Astrocyte of the cerebellum (primary cell): ENCODE results near the gene GRIN2B.

ENCODE experiments used
- DNase-seq: peaks from one replicate; pipeline ENCODE4 v3.0.0-alpha.2; 2011; ENCODE audit warnings: low read depth
- H3K4me3 ChIP-seq: 2 replicates; pipeline ENCODE4 v1.5.1; 2011; ENCODE audit warnings: mild to moderate bottlenecking, low read depth, low read length, moderate library complexity
- CTCF ChIP-seq: IDR thresholded peaks from 2 replicates; pipeline ENCODE4 v1.5.1; 2012; ENCODE audit warnings: low read length, low read depth, moderate library complexity, mild to moderate bottlenecking; ENCODE audit errors: missing control alignments
- in situ Hi-C: cut with HindIII; loops from 2 replicates; pipeline ENCODE4 v1.10.0; 2017; ENCODE audit warnings: low sequenced_read_pairs

The GRIN2B gene

GRCh38 chr12:13981296-13981962 is at the start of gene GRIN2B:
GRIN2B (minus strand) TSS chr12:13981602; CDS start chr12:13866208, 115,394 bp downstream.
- H3K4me3 ChIP-seq = peak within 1 kb of the TSS; percentile 29

GRCh38 chr12:14026537-14026936 is 45.1 kb upstream of the GRIN2B start:
- no peak for DNase-seq
- no peak overlapping the region for H3K4me3 ChIP-seq
- TF ChIP-seq CTCF = no peak
- in situ Hi-C loops = no loop called here

More at GRCh38 chr12:13981296-13981962, at the start of gene GRIN2B:
- TF ChIP-seq CTCF = no peak
- in situ Hi-C loops = no loop called here
- no peak for DNase-seq

GRCh38 chr12:14024591-14024990 is 43.2 kb upstream of the GRIN2B start:
- DNase-seq = no peak
- TF ChIP-seq CTCF = no peak
- H3K4me3 ChIP-seq = no peak overlapping the region
- in situ Hi-C loops = no loop called here

GRCh38 chr12:14018080-14018479 is 36.7 kb upstream of the GRIN2B start:
- no peak for DNase-seq
- H3K4me3 ChIP-seq = no peak overlapping the region

GRCh38 chr12:14010989-14011388 is 29.6 kb upstream of the GRIN2B start:
- no peak overlapping the region for H3K4me3 ChIP-seq
- in situ Hi-C loops = no loop called here
- no peak for DNase-seq
- TF ChIP-seq CTCF = no peak

More at GRCh38 chr12:14018080-14018479, 36.7 kb upstream of the GRIN2B start:
- TF ChIP-seq CTCF = no peak
- in situ Hi-C loops = no loop called here

- in situ Hi-C loops = no loop called here
- no peak overlapping the region for H3K4me3 ChIP-seq
- no peak for TF ChIP-seq CTCF
- no peak for DNase-seq
These were observed 26.2 kb upstream of the GRIN2B start for GRCh38 chr12:14007639-14008038.
